ELR (cell line): ENCODE measurements around the gene GPATCH4.

ENCODE experiments used
- DNase-seq: peaks from one replicate; pipeline ENCODE4 v3.0.0-alpha.2; 2015; ENCODE audit warnings: low read depth

Gene GPATCH4

GRCh38 chr1:156547434-156547833 is 53.8 kb downstream of the GPATCH4 start:
- DNase-seq: no peak

- no peak for DNase-seq
Observed at GRCh38 chr1:156546267-156546666, 55.0 kb downstream of the GPATCH4 start.

- DNase-seq: no peak
Observed at GRCh38 chr1:156544592-156545102, 56.6 kb downstream of the GPATCH4 start.
